Astrocyte of the cerebellum (primary cell): ENCODE results near the gene FFAR1.

ENCODE experiments used
- DNase-seq: peaks from one replicate; pipeline ENCODE4 v3.0.0-alpha.2; 2011; ENCODE audit warnings: low read depth
- H3K4me3 ChIP-seq: 2 replicates; pipeline ENCODE4 v1.5.1; 2011; ENCODE audit warnings: mild to moderate bottlenecking, low read depth, low read length, moderate library complexity
- CTCF ChIP-seq: IDR thresholded peaks from 2 replicates; pipeline ENCODE4 v1.5.1; 2012; ENCODE audit warnings: low read length, low read depth, moderate library complexity, mild to moderate bottlenecking; ENCODE audit errors: missing control alignments
- in situ Hi-C: cut with HindIII; loops from 2 replicates; pipeline ENCODE4 v1.10.0; 2017; ENCODE audit warnings: low sequenced_read_pairs

Gene FFAR1

GRCh38 chr19:35302446-35302845 lies 45.3 kb upstream of the FFAR1 start:
- DNase-seq: no peak
- no peak for TF ChIP-seq CTCF
- in situ Hi-C loops: no loop called here
- no peak overlapping the region for H3K4me3 ChIP-seq

- no peak for DNase-seq
- no peak overlapping the region for H3K4me3 ChIP-seq
- in situ Hi-C loops: no loop called here
- no peak for TF ChIP-seq CTCF
Observed at GRCh38 chr19:35303357-35303915, 44.3 kb upstream of the FFAR1 start.

GRCh38 chr19:35304036-35304435 lies 43.7 kb upstream of the FFAR1 start:
- in situ Hi-C loops: no loop called here
- TF ChIP-seq CTCF: no peak
- DNase-seq: no peak
- H3K4me3 ChIP-seq: no peak overlapping the region

GRCh38 chr19:35305181-35305580 lies 42.5 kb upstream of the FFAR1 start:
- no peak overlapping the region for H3K4me3 ChIP-seq
- in situ Hi-C loops: no loop called here
- no peak for DNase-seq
- no peak for TF ChIP-seq CTCF

GRCh38 chr19:35306473-35307246 lies 41.0 kb upstream of the FFAR1 start:
- no peak overlapping the region for H3K4me3 ChIP-seq
- DNase-seq: no peak
- in situ Hi-C loops: no loop called here
- TF ChIP-seq CTCF: no peak

- H3K4me3 ChIP-seq: no peak overlapping the region
- TF ChIP-seq CTCF: no peak
- in situ Hi-C loops: no loop called here
- DNase-seq: no peak
Observed at GRCh38 chr19:35307931-35308330, 39.8 kb upstream of the FFAR1 start.

- H3K4me3 ChIP-seq: no peak overlapping the region
- in situ Hi-C loops: no loop called here
- no peak for TF ChIP-seq CTCF
- no peak for DNase-seq
Observed at GRCh38 chr19:35308910-35309309, 38.8 kb upstream of the FFAR1 start.
